Measurements from ENCODE around the gene ANKRD7. TPM values are rescaled to one million over a fixed set of nuclear protein-coding genes. Genes with fewer than 3 reads are reported as not detected.

The ANKRD7 gene
- total RNA-seq, 5 donors from 2014 or later (not counting 1 experiment from before 2014, with no cell fraction given) = 0.29 to 0.88 (median 0.52) TPM; not detected in 1

GRCh38 chr7:118281196-118281595 lies 56.7 kb downstream of the ANKRD7 start:
- CTCF ChIA-PET = no interaction called here
- Histone ChIP-seq H3K36me3 (ENCODE audit: control insufficient read depth in 2 of 2, extremely low read depth in 1 of 2, insufficient read depth in 1 of 2, low read length in 1 of 2) (no peaks in the 10 kb centered on the region), H3K9me3 (no peaks in the 10 kb centered on the region), H3K4me3 (ENCODE audit: control insufficient read depth in 1 of 2, extremely low read depth in 1 of 2, low read length in 1 of 2) (no peak overlapping the region), H3K27ac (ENCODE audit: low read length) (no peak overlapping the region), H3K4me1 (ENCODE audit: control insufficient read depth in 1 of 2, extremely low read depth in 1 of 2, insufficient read depth in 2 of 2, low read length in 2 of 2) (no peaks in the 10 kb centered on the region), H3K27me3 (replicated peaks in 1 of 2; ENCODE audit: control insufficient read depth in 2 of 2, extremely low read depth in 1 of 2, insufficient read depth in 2 of 2, low read length in 1 of 2) (peaks cover 11 to 17% of the 10 kb centered on the region in 2 experiments)
- POLR2A ChIA-PET = no interaction called here
- ATAC-seq (replicated peaks in 1 of 4) (no peak), DNase-seq (no peak)
- no peak overlapping the region for H3K27ac Mint-ChIP-seq
- no peaks in the 10 kb centered on the region for H3K4me1 Mint-ChIP-seq
- 31% methylated on average over 2 of the region's 3 CpGs for WGBS (ENCODE audit: insufficient coverage)
- no peak overlapping the region for H3K4me3 Mint-ChIP-seq
- peaks cover 34 to 41% of the 10 kb centered on the region in 2 donors for H3K27me3 Mint-ChIP-seq
- H3K36me3 Mint-ChIP-seq = no peaks in the 10 kb centered on the region
- H3K9me3 Mint-ChIP-seq = no peaks in the 10 kb centered on the region

GRCh38 chr7:118285358-118285757 lies 60.9 kb downstream of the ANKRD7 start:
- no peaks in the 10 kb centered on the region for H3K9me3 ChIP-seq
- no peaks in the 10 kb centered on the region for H3K36me3 ChIP-seq (ENCODE audit: control insufficient read depth in 2 of 2, extremely low read depth in 1 of 2, insufficient read depth in 1 of 2, low read length in 1 of 2)
- H3K27me3 Mint-ChIP-seq = peaks cover 38 to 44% of the 10 kb centered on the region in 2 donors
- peaks cover 19 to 29% (median 24%) of the 10 kb centered on the region in 3 donors for H3K4me1 Mint-ChIP-seq
- DNase-seq (no peak), ATAC-seq (replicated peaks in 1 of 4) (no peak)
- H3K9me3 Mint-ChIP-seq = peaks cover 4 to 13% (median 9%) of the 10 kb centered on the region in 3 donors
- CTCF ChIA-PET = no interaction called here
- no peak overlapping the region for H3K27ac Mint-ChIP-seq
- H3K36me3 Mint-ChIP-seq = peaks cover 3% of the 10 kb centered on the region
- H3K4me3 ChIP-seq (ENCODE audit: control insufficient read depth in 1 of 2, extremely low read depth in 1 of 2, low read length in 1 of 2) = no peak overlapping the region
- H3K4me3 Mint-ChIP-seq = no peak overlapping the region
- no peak overlapping the region for H3K27ac ChIP-seq (ENCODE audit: low read length)
- peaks cover 5 to 13% of the 10 kb centered on the region in 2 experiments for H3K4me1 ChIP-seq (ENCODE audit: control insufficient read depth in 1 of 2, extremely low read depth in 1 of 2, insufficient read depth in 2 of 2, low read length in 2 of 2)
- peaks cover 16 to 19% of the 10 kb centered on the region in 2 experiments for H3K27me3 ChIP-seq (replicated peaks in 1 of 2; ENCODE audit: control insufficient read depth in 2 of 2, extremely low read depth in 1 of 2, insufficient read depth in 2 of 2, low read length in 1 of 2)
- POLR2A ChIA-PET = no interaction called here

DNA sequence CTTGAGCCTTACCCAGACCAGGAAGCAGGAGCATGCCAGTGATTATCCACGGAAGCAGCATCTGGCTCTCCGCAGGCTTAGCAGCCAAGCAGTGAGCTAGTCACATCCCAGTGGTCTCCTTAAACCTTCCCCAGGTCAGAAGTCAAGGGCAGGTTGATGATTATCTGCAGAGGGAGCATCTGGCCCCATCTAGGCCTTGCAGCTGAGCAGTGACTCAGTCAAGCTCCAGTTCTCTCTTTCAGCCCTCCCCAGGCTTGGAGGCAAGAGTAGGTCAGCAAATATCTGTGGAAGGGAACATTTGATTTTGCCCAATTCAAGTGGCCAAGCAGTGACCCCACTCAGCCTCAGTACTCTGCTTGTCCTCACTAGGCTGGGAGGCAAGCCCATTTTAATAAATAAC lies 61.6 kb downstream of the ANKRD7 start:
- no peak overlapping the region for H3K4me3 ChIP-seq (ENCODE audit: control insufficient read depth in 1 of 2, extremely low read depth in 1 of 2, low read length in 1 of 2)
- H3K27me3 Mint-ChIP-seq = peaks cover 31 to 39% of the 10 kb centered on the region in 2 donors
- no peaks in the 10 kb centered on the region for H3K9me3 ChIP-seq
- ChIA-PET POLR2A (no interaction called here), CTCF (no interaction called here)
- peaks cover 3% of the 10 kb centered on the region for H3K36me3 Mint-ChIP-seq
- peaks cover 18 to 26% of the 10 kb centered on the region in 2 experiments for H3K27me3 ChIP-seq (replicated peaks in 1 of 2; ENCODE audit: control insufficient read depth in 2 of 2, extremely low read depth in 1 of 2, insufficient read depth in 2 of 2, low read length in 1 of 2)
- no peak overlapping the region for H3K27ac Mint-ChIP-seq
- H3K36me3 ChIP-seq (ENCODE audit: control insufficient read depth in 2 of 2, extremely low read depth in 1 of 2, insufficient read depth in 1 of 2, low read length in 1 of 2) = no peaks in the 10 kb centered on the region
- H3K27ac ChIP-seq (ENCODE audit: low read length) = no peak overlapping the region
- H3K4me3 Mint-ChIP-seq = no peak overlapping the region
- ATAC-seq (replicated peaks in 1 of 4) (no peak), DNase-seq (no peak)
- H3K4me1 ChIP-seq (ENCODE audit: control insufficient read depth in 1 of 2, extremely low read depth in 1 of 2, insufficient read depth in 2 of 2, low read length in 2 of 2) = peaks cover 5 to 13% of the 10 kb centered on the region in 2 experiments
- H3K4me1 Mint-ChIP-seq = peaks cover 19 to 29% (median 24%) of the 10 kb centered on the region in 3 donors
- H3K9me3 Mint-ChIP-seq = peaks cover 5 to 15% (median 11%) of the 10 kb centered on the region in 3 donors
- WGBS (ENCODE audit: insufficient coverage) = 80% methylated on average over 1 of the region's 2 CpGs

GRCh38 chr7:118288098-118288497 lies 63.6 kb downstream of the ANKRD7 start:
- Histone ChIP-seq H3K9me3 (no peaks in the 10 kb centered on the region), H3K4me3 (ENCODE audit: control insufficient read depth in 1 of 2, extremely low read depth in 1 of 2, low read length in 1 of 2) (no peak overlapping the region), H3K4me1 (ENCODE audit: control insufficient read depth in 1 of 2, extremely low read depth in 1 of 2, insufficient read depth in 2 of 2, low read length in 2 of 2) (peaks cover 5 to 13% of the 10 kb centered on the region in 2 experiments), H3K27me3 (replicated peaks in 1 of 2; ENCODE audit: control insufficient read depth in 2 of 2, extremely low read depth in 1 of 2, insufficient read depth in 2 of 2, low read length in 1 of 2) (peaks cover 16 to 23% of the 10 kb centered on the region in 2 experiments), H3K36me3 (ENCODE audit: control insufficient read depth in 2 of 2, extremely low read depth in 1 of 2, insufficient read depth in 1 of 2, low read length in 1 of 2) (no peaks in the 10 kb centered on the region), H3K27ac (ENCODE audit: low read length) (no peak overlapping the region)
- H3K4me1 Mint-ChIP-seq = peaks cover 19 to 29% (median 24%) of the 10 kb centered on the region in 3 donors
- ATAC-seq (replicated peaks in 1 of 4) (no peak), DNase-seq (peak in 1 of 35 experiments; percentile 19)
- ChIA-PET CTCF (no interaction called here), POLR2A (no interaction called here)
- peaks cover 26 to 35% of the 10 kb centered on the region in 2 donors for H3K27me3 Mint-ChIP-seq
- H3K27ac Mint-ChIP-seq = no peak overlapping the region
- H3K9me3 Mint-ChIP-seq = peaks cover 9 to 24% (median 17%) of the 10 kb centered on the region in 3 donors
- peaks cover 3% of the 10 kb centered on the region for H3K36me3 Mint-ChIP-seq
- peak overlapping the region; percentile 25 to 39 (median 25) for H3K4me3 Mint-ChIP-seq

DNA sequence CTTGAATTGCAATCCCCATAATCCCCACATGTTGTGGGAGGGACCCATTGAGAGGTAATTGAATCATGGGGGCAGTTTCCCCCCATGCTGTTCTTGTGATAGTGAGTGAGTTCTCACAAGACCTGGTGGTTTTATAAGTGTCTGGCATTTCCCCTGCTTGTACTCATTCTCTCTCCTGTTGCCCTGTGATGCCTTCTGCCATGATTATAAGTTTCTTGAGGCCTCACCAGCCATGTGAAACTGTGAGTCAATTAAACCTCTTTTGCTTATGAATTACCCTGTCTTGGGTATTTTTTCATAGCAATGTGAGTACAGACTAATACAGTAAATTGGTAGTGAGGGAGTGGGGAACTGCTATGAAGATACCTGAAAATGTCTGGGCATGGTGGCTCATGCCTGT lies 65.0 kb downstream of the ANKRD7 start:
- Histone ChIP-seq H3K27me3 (replicated peaks in 1 of 2; ENCODE audit: control insufficient read depth in 2 of 2, extremely low read depth in 1 of 2, insufficient read depth in 2 of 2, low read length in 1 of 2) (peaks cover 16 to 23% of the 10 kb centered on the region in 2 experiments), H3K9me3 (no peaks in the 10 kb centered on the region), H3K4me3 (ENCODE audit: control insufficient read depth in 1 of 2, extremely low read depth in 1 of 2, low read length in 1 of 2) (no peak overlapping the region), H3K27ac (ENCODE audit: low read length) (no peak overlapping the region), H3K36me3 (ENCODE audit: control insufficient read depth in 2 of 2, extremely low read depth in 1 of 2, insufficient read depth in 1 of 2, low read length in 1 of 2) (no peaks in the 10 kb centered on the region), H3K4me1 (ENCODE audit: control insufficient read depth in 1 of 2, extremely low read depth in 1 of 2, insufficient read depth in 2 of 2, low read length in 2 of 2) (peaks cover 5 to 13% of the 10 kb centered on the region in 2 experiments)
- H3K4me3 Mint-ChIP-seq = no peak overlapping the region
- ChIA-PET POLR2A (no interaction called here), CTCF (no interaction called here)
- H3K27ac Mint-ChIP-seq = no peak overlapping the region
- DNase-seq = no peak
- H3K27me3 Mint-ChIP-seq = peaks cover 20 to 33% of the 10 kb centered on the region in 2 donors
- H3K36me3 Mint-ChIP-seq = peaks cover 3% of the 10 kb centered on the region
- no peak for ATAC-seq (replicated peaks in 1 of 4)
- H3K9me3 Mint-ChIP-seq = peaks cover 9 to 24% (median 17%) of the 10 kb centered on the region in 3 donors
- peaks cover 19 to 29% (median 24%) of the 10 kb centered on the region in 3 donors for H3K4me1 Mint-ChIP-seq

Other genes starting within 250 kb of the ANKRD7 start
- 10 to 100 TPM; 31.0 to 57.9 (median 51.5) TPM for gene LSM8, start 40.5 kb upstream of the ANKRD7 start, total RNA-seq